HL-60/S4 treated with retinoic acid at 250 ng/mL for 4 days and 3 days (cell line): ENCODE results near the gene ABLIM2.

Experiments used
- in situ Hi-C: fragments of 300-500 bp; cut with MboI; formaldehyde crosslinking; loops from 2 replicates; pipeline ENCODE4 v1.7.0; 2022; ENCODE audit warnings: low sequenced_read_pairs

The ABLIM2 gene

GRCh38 chr4:8010618-8011017, 148.0 kb downstream of the ABLIM2 start:
- in situ Hi-C loops: no loop called here

- in situ Hi-C loops: no loop called here
These were observed 148.7 kb downstream of the ABLIM2 start for GRCh38 chr4:8009710-8010511.

- in situ Hi-C loops: no loop called here
These were observed 149.5 kb downstream of the ABLIM2 start for GRCh38 chr4:8009097-8009496.

GRCh38 chr4:8008391-8008790, 150.2 kb downstream of the ABLIM2 start:
- in situ Hi-C loops: no loop called here

GRCh38 chr4:8007581-8007980, 151.0 kb downstream of the ABLIM2 start:
- in situ Hi-C loops: no loop called here

GRCh38 chr4:8006471-8006870, 152.1 kb downstream of the ABLIM2 start:
- in situ Hi-C loops: no loop called here

- in situ Hi-C loops: no loop called here
These were observed 152.8 kb downstream of the ABLIM2 start for GRCh38 chr4:8005814-8006215.

- in situ Hi-C loops: no loop called here
These were observed 153.4 kb downstream of the ABLIM2 start for GRCh38 chr4:8005033-8005808.

GRCh38 chr4:8004066-8004465, 154.5 kb downstream of the ABLIM2 start:
- in situ Hi-C loops: no loop called here

GRCh38 chr4:8002525-8003309, 155.9 kb downstream of the ABLIM2 start:
- in situ Hi-C loops: no loop called here

GRCh38 chr4:8001564-8002355, 156.9 kb downstream of the ABLIM2 start:
- in situ Hi-C loops: no loop called here

GRCh38 chr4:8000721-8001491, 157.7 kb downstream of the ABLIM2 start:
- in situ Hi-C loops: no loop called here

GRCh38 chr4:8000247-8000646, 158.4 kb downstream of the ABLIM2 start:
- in situ Hi-C loops: no loop called here

GRCh38 chr4:7999695-8000094, 158.9 kb downstream of the ABLIM2 start:
- in situ Hi-C loops: no loop called here

- in situ Hi-C loops: no loop called here
These were observed 159.3 kb downstream of the ABLIM2 start for GRCh38 chr4:7999279-7999678.

- in situ Hi-C loops: no loop called here
These were observed 160.2 kb downstream of the ABLIM2 start for GRCh38 chr4:7998447-7998846.

- in situ Hi-C loops: no loop called here
These were observed 162.7 kb downstream of the ABLIM2 start for GRCh38 chr4:7995866-7996265.

- in situ Hi-C loops: no loop called here
These were observed 163.5 kb downstream of the ABLIM2 start for GRCh38 chr4:7995135-7995534.

- in situ Hi-C loops: no loop called here
These were observed 164.9 kb downstream of the ABLIM2 start for GRCh38 chr4:7993671-7994070.

GRCh38 chr4:7992846-7993245, 165.8 kb downstream of the ABLIM2 start:
- in situ Hi-C loops: no loop called here
